Measurements from ENCODE around the gene SLC4A5.

The SLC4A5 gene

GRCh38 chr2:74290066-74290465, 53.1 kb downstream of the SLC4A5 start:
- TF ChIP-seq MYC (IDR thresholded peaks at IDR 0.05; ENCODE audit: low read depth, low read length) = no peak
- no peak for TF ChIP-seq MAX (IDR thresholded peaks at IDR 0.05; ENCODE audit: low read depth, low read length)
- no peak for TF ChIP-seq POLR2A (IDR thresholded peaks at IDR 0.05; ENCODE audit: extremely low read depth, insufficient read length)
- no peak for TF ChIP-seq CTCF (IDR thresholded peaks at IDR 0.05; ENCODE audit: low read depth, low read length)
- DNase-seq (ENCODE audit: low read depth) = no peak
- H3K4me3 ChIP-seq (ENCODE audit: low read depth, low read length) = no peak overlapping the region

GRCh38 chr2:74286725-74287124, 56.5 kb downstream of the SLC4A5 start:
- no peak for TF ChIP-seq POLR2A (IDR thresholded peaks at IDR 0.05; ENCODE audit: extremely low read depth, insufficient read length)
- TF ChIP-seq MAX (IDR thresholded peaks at IDR 0.05; ENCODE audit: low read depth, low read length) = no peak
- TF ChIP-seq CTCF (IDR thresholded peaks at IDR 0.05; ENCODE audit: low read depth, low read length) = no peak
- no peak for TF ChIP-seq MYC (IDR thresholded peaks at IDR 0.05; ENCODE audit: low read depth, low read length)
- no peak for DNase-seq (ENCODE audit: low read depth)
- no peak overlapping the region for H3K4me3 ChIP-seq (ENCODE audit: low read depth, low read length)

- no peak for DNase-seq (ENCODE audit: low read depth)
- no peak overlapping the region for H3K4me3 ChIP-seq (ENCODE audit: low read depth, low read length)
- TF ChIP-seq MAX (IDR thresholded peaks at IDR 0.05; ENCODE audit: low read depth, low read length) = no peak
- no peak for TF ChIP-seq CTCF (IDR thresholded peaks at IDR 0.05; ENCODE audit: low read depth, low read length)
- no peak for TF ChIP-seq MYC (IDR thresholded peaks at IDR 0.05; ENCODE audit: low read depth, low read length)
- TF ChIP-seq POLR2A (IDR thresholded peaks at IDR 0.05; ENCODE audit: extremely low read depth, insufficient read length) = no peak
Observed at GRCh38 chr2:74281141-74281975, 61.9 kb downstream of the SLC4A5 start.

- no peak overlapping the region for H3K4me3 ChIP-seq (ENCODE audit: low read depth, low read length)
- DNase-seq (ENCODE audit: low read depth) = no peak
- TF ChIP-seq MAX (IDR thresholded peaks at IDR 0.05; ENCODE audit: low read depth, low read length) (no peak), MYC (IDR thresholded peaks at IDR 0.05; ENCODE audit: low read depth, low read length) (no peak), CTCF (IDR thresholded peaks at IDR 0.05; ENCODE audit: low read depth, low read length) (no peak), POLR2A (IDR thresholded peaks at IDR 0.05; ENCODE audit: extremely low read depth, insufficient read length) (no peak)
Observed at GRCh38 chr2:74278694-74279093, 64.5 kb downstream of the SLC4A5 start.

GRCh38 chr2:74278176-74278575, 65.0 kb downstream of the SLC4A5 start:
- H3K4me3 ChIP-seq (ENCODE audit: low read depth, low read length) = no peak overlapping the region
- DNase-seq (ENCODE audit: low read depth) = no peak
- TF ChIP-seq CTCF (IDR thresholded peaks at IDR 0.05; ENCODE audit: low read depth, low read length) (no peak), MAX (IDR thresholded peaks at IDR 0.05; ENCODE audit: low read depth, low read length) (no peak), MYC (IDR thresholded peaks at IDR 0.05; ENCODE audit: low read depth, low read length) (no peak), POLR2A (IDR thresholded peaks at IDR 0.05; ENCODE audit: extremely low read depth, insufficient read length) (no peak)

Measured in NB4 (cell line).